NCI-H146 (cell line): Measurements from ENCODE around the gene GTF2IRD2.
"Not testable (repeated sequence)": the region's sequence is repeated elsewhere in the genome, so short reads cannot be mapped to it uniquely, and the experiment has no call there.

Experiments
- DNase-seq: peaks from one replicate; lab custom pipeline; 2025; lab: John Stamatoyannopoulos, UW

GTF2IRD2 gene

DNA sequence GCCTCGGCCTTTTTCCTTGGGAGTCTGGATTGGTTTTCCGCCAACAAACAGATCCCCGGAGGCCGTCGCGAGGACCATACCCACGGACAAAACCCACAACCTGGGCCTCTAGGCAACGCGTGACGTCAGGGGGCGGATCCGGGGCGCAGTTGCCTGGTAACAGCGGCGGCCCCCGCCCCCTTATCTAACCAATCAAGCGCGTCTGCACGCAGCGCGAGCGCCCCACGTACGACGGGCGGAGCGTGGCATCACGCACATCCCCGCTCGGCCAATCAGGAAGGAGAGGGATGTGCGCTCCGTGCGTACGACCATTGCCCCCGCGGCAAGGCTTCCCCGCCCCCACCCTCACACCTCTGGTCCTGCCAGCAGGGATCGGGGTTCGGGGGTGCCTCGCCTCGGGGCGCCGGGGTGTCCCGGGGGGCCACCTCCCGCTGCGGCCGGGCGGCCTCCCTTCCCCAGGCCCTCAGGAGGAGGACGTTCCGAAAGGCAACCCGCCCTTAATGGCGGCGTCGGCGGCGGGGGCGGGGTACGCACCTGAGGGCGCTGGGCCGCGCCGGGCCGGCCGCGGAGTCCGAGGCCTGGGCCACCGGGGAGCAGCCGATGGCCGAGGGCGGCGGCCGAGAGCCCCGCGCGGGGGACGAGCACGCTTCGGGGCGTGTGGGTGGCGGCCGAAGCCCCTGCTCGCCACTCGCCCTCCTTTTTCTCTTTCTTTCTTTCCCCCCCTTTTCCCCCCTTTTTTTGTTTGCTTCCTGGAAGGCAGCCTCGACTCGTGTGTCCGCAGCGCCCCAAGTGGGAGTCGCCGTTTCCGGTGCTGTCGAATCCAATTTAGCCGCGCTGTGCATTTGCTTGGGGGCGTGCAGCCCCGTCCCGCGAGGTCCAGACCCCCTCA is at the start of gene GTF2IRD2:
Gene GTF2IRD2 (minus strand): TSS at position 773 of the 889 bp plus-strand sequence. CDS start 15,227 bp downstream, outside the sequence.
- not testable (repeated sequence) for DNase-seq

DNA sequence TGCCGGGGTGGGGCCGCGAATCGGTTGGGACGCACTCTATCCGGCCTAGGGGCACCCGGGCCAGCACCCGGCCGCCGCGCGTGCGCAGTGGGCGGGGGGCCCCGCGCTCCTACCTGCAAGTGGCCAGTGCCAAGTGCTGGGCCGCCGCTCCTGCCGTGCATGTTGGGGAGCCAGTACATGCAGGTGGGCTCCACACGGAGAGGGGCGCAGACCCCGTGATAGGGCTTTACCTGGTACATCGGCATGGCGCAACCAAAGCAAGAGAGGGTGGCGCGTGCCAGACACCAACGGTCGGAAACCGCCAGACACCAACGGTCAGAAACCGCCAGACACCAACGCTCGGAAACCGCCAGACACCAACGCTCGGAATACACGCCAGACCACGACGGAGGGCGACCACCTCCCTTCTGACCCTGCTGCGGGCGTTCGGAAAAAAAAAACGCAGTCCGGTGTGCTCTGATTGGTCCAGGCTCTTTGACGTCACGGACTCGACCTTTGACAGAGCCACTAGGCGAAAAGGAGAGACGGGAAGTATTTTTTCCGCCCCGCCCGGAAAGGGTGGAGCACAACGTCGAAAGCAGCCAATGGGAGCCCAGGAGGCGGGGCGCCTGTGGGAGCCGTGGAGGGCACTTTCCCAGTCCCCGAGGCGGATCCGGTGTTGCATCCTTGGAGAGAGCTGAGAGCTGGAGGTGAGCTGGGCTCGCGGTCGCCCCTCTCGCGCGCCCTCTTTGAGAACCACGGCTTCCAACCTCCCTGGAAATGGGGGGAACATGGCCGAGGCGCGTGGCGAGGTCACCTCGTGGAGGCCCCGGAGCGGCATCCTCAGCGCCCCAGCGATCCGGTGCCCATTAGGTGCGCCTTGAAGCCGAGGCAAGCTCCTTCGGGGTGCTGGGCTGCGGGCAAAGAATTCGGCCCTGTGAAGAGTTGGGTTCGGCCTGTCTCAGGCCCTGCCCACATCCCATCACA is 39.0 kb upstream of the GTF2IRD2 start:
- peak; percentile 65 for DNase-seq

DNA sequence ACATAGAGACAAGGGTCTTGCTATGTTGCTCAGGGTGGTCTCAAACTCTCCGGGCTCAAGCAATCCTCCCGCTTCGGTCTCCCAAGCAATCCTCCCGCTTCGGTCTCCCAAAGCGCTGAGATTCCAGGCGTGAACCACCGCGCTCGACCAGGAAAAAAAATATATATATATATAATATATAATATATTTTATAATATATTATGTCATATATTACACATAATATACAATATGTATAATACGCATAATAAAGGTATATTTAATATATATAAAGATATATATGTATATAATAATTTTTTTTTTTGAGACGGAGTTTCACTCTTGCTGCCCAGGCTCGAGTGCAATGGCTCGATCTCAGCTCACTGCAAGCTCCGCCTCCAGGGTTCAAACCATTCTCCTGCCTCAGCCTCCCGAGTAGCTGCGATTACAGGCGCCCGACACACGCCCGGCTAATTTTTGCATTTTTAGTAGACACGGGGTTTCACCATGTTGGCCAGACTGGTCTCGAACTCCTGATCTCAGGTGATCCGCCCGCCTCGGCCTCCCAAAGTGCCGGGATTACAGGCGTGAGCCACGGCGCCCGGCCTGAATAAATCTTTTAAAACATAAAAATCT is 38.2 kb upstream of the GTF2IRD2 start:
- not testable (repeated sequence) for DNase-seq

DNA sequence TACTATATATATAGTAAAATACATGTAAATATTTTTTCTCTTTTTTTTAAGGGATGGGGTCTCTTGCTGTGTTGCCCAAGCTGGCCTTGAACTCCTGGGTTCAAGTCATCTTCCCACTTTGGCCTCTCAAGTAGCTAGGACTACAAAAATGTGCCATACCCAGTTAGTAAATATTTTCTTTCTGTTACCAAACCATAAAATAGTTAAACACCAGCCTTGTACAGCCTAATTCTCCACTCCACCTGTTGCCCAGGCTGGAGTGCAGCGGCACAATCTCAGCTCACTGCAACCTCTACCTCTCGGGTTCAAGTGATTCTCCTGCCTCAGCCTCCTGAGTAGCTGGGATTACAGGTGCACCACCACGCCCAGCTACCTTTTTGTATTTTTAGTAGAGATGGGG is 33.9 kb upstream of the GTF2IRD2 start:
- DNase-seq: not testable (repeated sequence)

DNA sequence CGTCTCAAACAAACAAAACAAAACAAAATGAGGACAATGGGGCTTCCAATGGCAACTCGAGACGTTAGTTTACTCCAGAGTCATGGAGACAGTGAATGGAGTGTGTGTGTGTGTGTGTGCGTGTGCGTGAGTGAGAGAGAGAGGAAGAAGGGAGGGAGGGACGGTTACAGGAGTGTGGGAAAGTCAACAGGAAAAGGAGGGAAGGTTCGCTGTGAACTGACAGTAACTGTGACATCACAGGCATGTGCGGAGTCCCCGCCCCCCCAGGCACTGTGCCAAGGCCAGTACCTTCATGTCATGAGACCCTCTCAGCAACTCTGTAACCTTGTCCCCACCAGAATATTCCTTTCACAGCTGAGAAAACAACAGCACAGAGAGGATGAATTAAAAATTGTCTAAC is 30.7 kb upstream of the GTF2IRD2 start:
- not testable (repeated sequence) for DNase-seq

DNA sequence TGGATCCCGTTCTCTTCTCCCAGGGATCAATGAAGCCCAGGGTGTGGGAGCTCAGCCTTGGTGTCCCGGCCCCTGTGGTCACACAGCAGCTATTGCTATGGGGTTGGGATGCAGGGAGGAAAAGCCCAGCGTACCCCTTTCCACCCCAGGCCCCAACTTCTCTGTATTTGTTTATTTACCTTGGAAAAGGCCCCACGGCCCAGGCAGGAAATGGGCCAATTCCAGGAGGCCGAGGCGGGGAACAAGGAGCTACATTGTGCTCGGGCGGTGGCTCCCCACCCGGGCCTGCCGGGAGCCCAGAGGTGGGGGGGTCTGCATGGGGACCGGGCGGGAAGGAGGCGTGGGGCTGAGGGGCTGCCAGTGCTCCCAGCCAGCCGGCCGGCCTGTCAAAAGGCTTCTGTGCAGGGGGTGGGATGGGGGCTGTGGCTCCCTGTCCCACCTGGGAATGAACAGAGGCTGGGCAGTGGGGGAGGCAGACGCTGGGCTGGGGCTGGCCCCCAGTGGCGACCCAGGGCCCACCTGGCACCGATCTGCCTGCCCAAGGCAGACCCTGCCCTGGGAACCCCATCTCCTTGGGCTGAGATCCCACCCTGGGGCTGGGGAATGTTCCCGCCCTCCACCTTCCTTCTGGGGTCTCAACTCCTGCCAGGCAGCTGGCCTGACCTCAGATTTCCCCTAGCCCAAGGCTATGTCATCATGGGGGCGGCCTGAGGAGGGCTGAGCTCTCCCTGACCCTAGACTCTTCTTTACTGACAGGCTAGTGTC is 23.5 kb upstream of the GTF2IRD2 start:
- DNase-seq: not testable (repeated sequence)

DNA sequence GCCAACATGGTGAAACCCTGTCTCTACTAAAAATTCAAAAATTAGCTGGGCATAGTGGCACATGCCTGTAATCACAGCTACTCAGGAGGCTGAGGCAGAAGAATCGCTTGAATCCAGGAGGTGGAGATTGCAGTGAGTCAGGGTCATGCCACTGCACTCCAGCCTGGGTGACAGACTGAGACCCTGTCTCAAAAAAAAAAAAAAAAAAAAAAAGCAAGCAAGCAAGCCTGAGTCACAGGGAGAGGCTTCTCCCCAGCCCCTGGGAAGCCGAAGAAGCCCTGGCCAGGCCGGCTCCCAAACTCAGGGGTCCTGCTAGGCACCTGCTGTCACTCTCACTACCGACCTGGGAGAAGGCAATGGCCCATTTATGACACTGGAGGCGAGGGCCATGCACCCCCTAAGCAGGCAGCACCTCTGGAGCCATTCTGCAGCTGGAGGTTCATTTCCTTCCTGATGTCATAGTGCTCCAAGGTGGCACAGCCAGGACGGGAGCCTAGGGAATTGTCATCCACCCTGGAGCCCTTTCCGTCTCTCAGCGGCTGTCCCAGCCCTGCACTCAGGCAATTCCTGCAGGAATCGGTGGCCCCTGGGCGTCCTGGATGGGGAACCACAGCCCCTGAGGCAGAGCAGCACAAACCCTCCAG is 22.8 kb upstream of the GTF2IRD2 start:
- DNase-seq: not testable (repeated sequence)

DNA sequence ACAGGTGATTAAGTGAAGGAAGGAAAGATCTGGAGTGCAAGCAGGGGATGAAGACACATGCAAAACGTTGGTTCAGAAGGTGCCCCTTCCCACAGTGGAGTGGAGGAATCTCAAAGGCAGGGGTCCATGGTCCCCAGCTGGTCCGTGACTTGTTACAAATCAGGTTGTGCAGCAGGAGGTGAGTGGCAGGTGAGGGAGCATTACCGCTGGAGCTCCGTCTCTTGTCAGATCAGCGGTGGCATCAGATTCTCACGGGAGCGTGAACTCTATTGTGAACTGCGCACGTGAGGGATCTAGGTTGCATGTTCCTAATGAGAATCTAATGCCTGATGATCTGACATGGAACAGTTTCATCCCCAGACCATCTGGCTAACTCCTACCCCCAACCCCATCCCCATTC is 21.1 kb upstream of the GTF2IRD2 start:
- DNase-seq: not testable (repeated sequence)

DNA sequence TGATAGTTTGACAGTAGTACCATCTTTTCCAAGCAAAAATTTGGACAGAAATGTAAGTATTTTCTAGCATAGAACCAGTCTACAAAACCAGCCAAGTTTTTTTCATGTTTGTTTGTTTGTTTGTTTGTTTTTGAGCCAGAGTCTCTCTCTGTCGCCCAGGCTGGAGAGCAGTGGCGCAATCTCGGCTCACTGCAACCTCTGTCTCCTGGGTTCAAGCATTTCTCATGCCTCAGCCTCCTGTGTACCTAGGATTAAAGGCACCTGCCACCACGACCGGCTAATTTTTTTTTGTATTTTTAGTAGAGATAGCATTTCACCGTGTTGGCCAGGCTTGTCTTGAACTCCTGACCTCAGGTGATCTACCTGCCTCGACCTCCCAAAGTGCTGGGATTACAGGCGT is 14.4 kb upstream of the GTF2IRD2 start:
- not testable (repeated sequence) for DNase-seq

DNA sequence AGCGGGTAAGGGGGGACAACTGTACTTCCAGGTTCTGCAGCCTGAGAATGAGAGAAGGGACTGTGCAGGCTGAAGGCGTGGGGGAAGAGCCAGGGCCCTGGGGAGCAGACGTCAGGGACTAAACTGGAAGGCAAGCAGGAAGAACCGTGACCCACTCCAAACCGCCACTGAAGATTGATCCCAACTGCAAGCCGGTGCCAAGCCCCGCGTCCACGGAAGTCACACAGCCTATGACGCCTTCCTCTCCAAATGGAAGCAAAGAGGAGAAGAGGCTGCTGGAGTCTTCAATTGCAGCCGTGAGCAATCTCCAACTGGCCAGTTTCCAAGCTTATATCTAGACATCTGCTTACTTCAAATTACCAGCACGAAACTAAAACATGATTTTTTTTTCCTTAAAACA is 1.6 kb downstream of the GTF2IRD2 start:
- not testable (repeated sequence) for DNase-seq

DNA sequence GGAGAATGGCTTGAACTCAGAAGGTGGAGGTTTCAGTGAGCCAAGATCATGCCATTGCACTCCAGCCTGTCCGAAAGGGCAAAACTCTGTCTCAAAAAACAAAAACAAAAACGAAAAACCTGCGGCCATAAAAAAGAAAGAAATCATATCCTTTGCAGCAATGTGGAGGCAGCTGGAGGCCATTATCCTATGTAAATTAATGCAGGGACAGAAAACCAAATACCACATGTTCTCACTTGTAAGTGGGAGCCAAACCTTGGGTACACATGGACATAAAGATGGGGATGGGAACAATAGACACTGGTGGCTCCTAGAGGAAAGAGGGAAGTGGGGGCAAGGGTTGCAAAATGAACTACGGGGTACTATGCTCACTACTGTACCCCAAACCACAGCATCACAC is 21.0 kb downstream of the GTF2IRD2 start:
- not testable (repeated sequence) for DNase-seq

DNA sequence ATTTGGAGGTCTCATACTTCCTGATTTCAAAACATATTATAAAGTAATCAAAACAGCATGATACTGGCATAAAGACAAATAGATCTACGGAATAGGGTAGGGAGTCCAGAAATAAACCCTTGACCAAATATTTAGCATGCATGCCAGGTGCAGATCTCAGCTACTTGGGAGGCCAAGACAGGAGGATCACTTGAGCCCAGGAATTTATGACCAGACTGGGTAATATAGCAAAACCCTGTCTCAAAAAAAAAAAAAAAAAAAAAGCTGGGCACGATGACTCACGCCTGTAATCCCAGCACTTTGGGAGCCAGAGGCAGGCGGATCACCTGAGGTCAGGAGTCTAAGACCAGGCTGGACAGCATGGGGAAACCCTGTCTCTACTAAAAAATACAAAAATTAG is 21.4 kb downstream of the GTF2IRD2 start:
- DNase-seq: not testable (repeated sequence)

DNA sequence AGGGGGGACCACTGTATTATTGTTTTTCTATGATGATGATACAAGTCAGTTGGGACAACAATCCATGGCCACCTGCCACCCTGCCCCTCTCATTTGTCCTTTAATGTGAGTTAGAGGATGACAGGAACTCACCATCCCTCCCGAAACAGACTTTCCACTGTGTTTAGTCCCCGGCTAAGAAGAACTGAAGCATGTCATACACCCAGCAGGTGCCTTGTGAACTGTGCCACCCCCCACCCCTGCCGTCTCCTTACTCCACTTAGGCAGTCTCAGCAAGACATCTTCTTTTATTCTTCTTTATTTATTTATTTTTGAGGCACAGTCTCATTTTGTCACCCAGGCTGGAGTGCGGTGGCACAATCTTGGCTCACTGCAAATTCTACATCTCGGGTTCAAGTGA is 30.1 kb downstream of the GTF2IRD2 start:
- DNase-seq: not testable (repeated sequence)

DNA sequence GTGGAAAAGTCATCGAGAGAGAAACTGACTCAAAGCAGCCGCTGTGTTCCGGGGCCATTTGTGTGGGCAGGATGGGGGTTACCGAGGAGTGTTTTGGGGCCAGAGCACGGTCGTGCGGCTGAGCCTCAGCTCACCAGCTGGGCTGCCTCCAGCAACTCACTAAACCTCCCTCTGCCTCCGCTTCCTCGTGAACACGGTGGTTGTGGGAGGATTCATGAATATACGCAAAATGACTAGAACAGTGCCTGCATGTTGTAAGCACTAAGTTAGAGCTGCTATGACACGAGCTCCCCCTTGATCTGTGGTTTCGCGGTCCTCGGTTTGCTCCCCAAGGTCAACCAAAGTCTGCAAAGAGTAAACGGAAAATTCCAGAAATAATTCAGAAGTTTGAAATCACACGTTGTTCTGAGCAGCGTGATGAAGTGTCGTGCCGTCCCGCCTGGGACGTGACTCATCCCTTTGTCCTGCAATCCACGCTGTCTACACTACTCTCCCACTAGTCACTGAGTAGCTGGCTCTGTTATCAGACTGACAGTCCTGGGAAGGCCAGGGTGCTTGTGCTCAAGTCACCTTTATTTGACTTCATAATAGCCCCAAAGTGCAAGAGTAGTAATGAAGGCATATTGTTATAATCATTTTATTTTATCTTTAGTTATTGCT is 31.1 kb downstream of the GTF2IRD2 start:
- not testable (repeated sequence) for DNase-seq

DNA sequence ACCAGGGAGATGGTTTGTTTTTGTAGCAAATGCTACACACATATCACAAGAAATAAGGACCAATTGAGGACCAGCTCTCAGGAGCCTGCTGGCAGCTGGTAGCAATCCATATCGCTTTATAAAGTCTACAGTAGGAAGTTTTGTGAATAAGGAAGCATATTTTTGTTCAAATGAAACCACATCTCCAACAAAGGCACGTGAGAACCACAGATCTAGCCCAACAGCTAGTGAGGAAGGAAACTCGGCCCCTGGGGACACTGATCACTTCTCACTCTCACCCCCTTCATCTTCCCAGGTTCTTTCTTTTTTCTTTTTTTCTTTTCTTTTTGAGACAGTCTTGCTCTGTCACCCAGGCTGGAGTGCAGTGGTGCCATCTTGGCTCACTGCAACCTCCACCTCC is 35.5 kb downstream of the GTF2IRD2 start:
- DNase-seq: not testable (repeated sequence)

DNA sequence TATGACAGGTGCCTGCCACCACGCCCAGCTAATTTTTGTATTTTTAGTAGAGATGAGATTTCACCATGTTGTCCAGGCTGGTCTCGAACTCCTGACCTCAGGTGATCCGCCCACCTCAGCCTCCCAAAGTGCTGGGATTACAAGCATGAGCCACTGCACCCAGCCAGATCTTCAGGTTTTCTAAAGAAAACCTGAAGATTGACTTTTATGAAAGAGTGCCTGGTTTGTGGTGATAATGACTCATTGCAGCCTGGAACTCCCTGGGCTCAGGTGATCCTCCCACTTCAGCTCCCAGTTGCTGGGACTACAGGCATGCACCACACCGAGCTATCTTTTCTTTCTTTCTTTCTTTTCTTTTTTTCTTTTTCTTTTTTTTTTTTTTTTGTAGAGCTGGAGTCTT is 52.8 kb downstream of the GTF2IRD2 start:
- DNase-seq: not testable (repeated sequence)

DNA sequence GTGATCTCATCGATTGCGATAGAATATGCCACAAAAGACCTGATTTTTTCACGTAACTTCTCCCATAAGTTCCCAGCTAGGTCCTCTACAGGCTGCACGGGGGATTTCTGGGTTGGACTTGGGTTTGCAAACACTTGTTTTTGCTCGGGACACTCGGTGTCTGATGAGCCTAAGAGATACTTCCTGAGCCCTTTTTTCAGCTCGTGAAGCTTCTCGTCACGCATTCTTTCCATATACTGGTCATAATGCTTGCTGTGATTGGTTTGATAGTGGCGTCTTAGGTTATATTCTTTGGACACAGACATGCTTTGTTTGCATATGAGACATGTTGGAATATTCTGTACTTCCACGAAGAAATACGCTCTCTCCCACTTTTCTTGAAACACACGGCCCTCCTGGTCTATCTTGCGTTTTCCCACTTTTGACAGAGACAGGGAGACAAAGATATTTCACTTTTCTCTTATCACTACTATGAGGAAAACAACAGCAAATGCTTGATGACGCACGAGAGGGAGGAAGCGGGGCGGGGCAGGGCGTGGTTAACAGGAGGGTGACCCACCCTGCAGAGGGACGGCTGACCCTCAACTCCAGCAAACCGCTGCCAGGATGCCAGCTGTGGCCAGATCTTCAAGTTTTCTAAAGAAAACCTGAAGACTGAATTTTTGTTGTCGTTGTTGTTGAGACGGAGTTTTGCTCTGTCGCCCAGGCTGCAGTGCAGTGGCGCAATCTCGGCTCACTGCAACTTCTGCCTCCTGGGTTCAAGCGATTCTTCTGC is 53.4 kb downstream of the GTF2IRD2 start:
- DNase-seq: not testable (repeated sequence)

DNA sequence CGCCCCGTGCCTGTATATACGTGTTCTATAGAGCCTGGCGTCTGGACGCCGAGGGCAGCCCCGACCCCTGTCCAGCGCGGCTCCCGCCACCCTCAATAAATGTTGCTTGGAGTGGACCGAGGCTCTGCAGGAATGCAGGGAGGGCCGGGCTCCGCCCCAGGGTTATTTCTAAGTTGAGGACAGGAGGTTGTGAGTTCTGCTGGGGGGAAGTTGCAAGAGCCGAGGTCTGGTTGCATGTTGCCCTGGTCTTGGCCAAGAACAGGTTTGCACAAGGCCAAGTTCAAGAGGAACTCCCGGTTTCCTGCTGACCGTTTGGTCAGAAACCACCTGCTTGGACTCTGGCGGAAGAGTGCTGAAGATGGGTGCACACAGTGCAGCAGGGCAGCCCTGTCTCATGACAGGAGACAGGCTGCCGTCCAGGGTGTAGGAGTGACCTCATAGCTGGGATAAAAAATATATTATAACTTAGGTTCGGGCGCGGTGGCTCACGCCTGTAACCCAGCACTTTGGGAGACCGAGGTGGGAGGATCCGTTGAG is 62.1 kb downstream of the GTF2IRD2 start:
- not testable (repeated sequence) for DNase-seq
